Measurements from ENCODE around the gene FAM20A. TPM values are rescaled to one million over a fixed set of nuclear protein-coding genes. Genes with fewer than 3 reads are reported as not detected.
"Not testable (repeated sequence)": the region's sequence is repeated elsewhere in the genome, so short reads cannot be mapped to it uniquely, and the experiment has no call there.

FAM20A gene
- polyA plus RNA-seq, 1 donor (not counting 4 experiments of a cell fraction or from before 2014, with no cell fraction given): not detected

GRCh38 chr17:68519911-68520310 lies 81.3 kb downstream of the FAM20A start:
- Histone ChIP-seq H4K20me1 (ENCODE audit: control insufficient read depth, extremely low read depth, insufficient read depth, low read length) (no peaks in the 10 kb centered on the region), H3K79me2 (ENCODE audit: control insufficient read depth, insufficient read depth, low read length) (peaks cover 68% of the 10 kb centered on the region), H3K4me2 (ENCODE audit: control insufficient read depth, extremely low read depth, insufficient read depth, low read depth, low read length) (no peak overlapping the region), H3K4me3 (ENCODE audit: control insufficient read depth in 2 of 3, extremely low read depth in 1 of 3, insufficient read depth in 2 of 3, low read depth in 1 of 3, low read length in 3 of 3) (no peak overlapping the region), H3K27me3 (ENCODE audit: control insufficient read depth, extremely low read depth, insufficient read depth, low read length) (no peaks in the 10 kb centered on the region), H3K9ac (ENCODE audit: control insufficient read depth, extremely low read depth, insufficient read depth, low read length) (no peak overlapping the region), H3K9me1 (ENCODE audit: control insufficient read depth, extremely low read depth, insufficient read depth, low read length) (no peaks in the 10 kb centered on the region), H3K9me3 (ENCODE audit: control insufficient read depth, low read depth, low read length) (no peaks in the 10 kb centered on the region), H3K36me3 (ENCODE audit: control insufficient read depth in 2 of 2, extremely low read depth in 1 of 2, insufficient read depth in 2 of 2, low read length in 2 of 2) (peaks cover 21 to 33% of the 10 kb centered on the region in 2 experiments), H3K4me1 (ENCODE audit: control insufficient read depth, extremely low read depth, insufficient read depth, low read length) (peaks cover 4% of the 10 kb centered on the region), H2AFZ (ENCODE audit: control insufficient read depth, low read length) (no peak overlapping the region), H3K27ac (ENCODE audit: control insufficient read depth, insufficient read depth, low read length) (no peak overlapping the region)
- TF ChIP-seq EZH2 (IDR thresholded peaks at IDR 0.05; ENCODE audit: low read length) (no peak), CTCF (optimal IDR thresholded peaks at IDR 0.05 in 1 of 3, IDR thresholded peaks at IDR 0.05 in 1 of 3, conservative IDR thresholded peaks at IDR 0.05 in 1 of 3; ENCODE audit: extremely low read depth in 1 of 3, insufficient read depth in 2 of 3, low read length in 3 of 3) (no peak)
- FAIRE-seq: no peak
- no peak for DNase-seq (ENCODE audit: low read depth, low spot score)
- dilution Hi-C loops (cut with MboI; ENCODE audit: extremely low pct_ligation_motif_present, low sequenced_read_pairs): no loop called here

GRCh38 chr17:68519051-68519450 lies 82.1 kb downstream of the FAM20A start:
- dilution Hi-C loops (cut with MboI; ENCODE audit: extremely low pct_ligation_motif_present, low sequenced_read_pairs); H3K4me1 ChIP-seq (ENCODE audit: control insufficient read depth, extremely low read depth, insufficient read depth, low read length); H2AFZ ChIP-seq (ENCODE audit: control insufficient read depth, low read length); H3K27ac ChIP-seq (ENCODE audit: control insufficient read depth, insufficient read depth, low read length); H4K20me1 ChIP-seq (ENCODE audit: control insufficient read depth, extremely low read depth, insufficient read depth, low read length); H3K9me1 ChIP-seq (ENCODE audit: control insufficient read depth, extremely low read depth, insufficient read depth, low read length); H3K4me3 ChIP-seq (ENCODE audit: control insufficient read depth in 2 of 3, extremely low read depth in 1 of 3, insufficient read depth in 2 of 3, low read depth in 1 of 3, low read length in 3 of 3); H3K9me3 ChIP-seq (ENCODE audit: control insufficient read depth, low read depth, low read length); H3K9ac ChIP-seq (ENCODE audit: control insufficient read depth, extremely low read depth, insufficient read depth, low read length); DNase-seq (ENCODE audit: low read depth, low spot score); H3K4me2 ChIP-seq (ENCODE audit: control insufficient read depth, extremely low read depth, insufficient read depth, low read depth, low read length); FAIRE-seq; H3K27me3 ChIP-seq (ENCODE audit: control insufficient read depth, extremely low read depth, insufficient read depth, low read length): not testable (repeated sequence)
- peaks cover 21 to 26% of the 10 kb centered on the region in 2 experiments for H3K36me3 ChIP-seq (ENCODE audit: control insufficient read depth in 2 of 2, extremely low read depth in 1 of 2, insufficient read depth in 2 of 2, low read length in 2 of 2)
- H3K79me2 ChIP-seq (ENCODE audit: control insufficient read depth, insufficient read depth, low read length): peaks cover 77% of the 10 kb centered on the region

Data from keratinocyte (primary cell).